Measurements from ENCODE around the gene UCN.

DNA sequence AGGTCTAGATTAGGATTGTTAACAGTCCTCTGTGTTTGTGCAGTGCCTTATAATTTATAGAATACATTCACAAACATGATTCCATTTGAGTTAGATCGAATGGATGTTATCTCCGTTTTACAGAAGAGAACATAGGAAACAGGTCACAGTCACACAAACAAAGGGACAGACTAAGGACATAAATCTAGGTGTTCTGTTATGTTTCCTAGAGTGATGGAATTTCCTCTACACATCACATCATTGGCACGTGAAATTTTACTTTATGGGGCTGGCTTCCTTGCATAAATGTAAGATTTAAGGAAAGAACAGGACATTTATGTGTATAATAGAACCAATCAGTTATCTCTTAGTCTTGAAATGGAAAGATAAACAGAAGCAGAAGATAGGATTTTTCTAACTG, 19.6 kb downstream of the UCN start:
- TF ChIP-seq POLR2AphosphoS5 (IDR thresholded peaks at IDR 0.05; ENCODE audit: borderline replicate concordance, low read depth, low read length) (no peak), EZH2 (IDR thresholded peaks at IDR 0.05) (no peak), FOXP2 (optimal IDR thresholded peaks at IDR 0.05; ENCODE audit: control extremely low read depth, extremely low read length, insufficient read depth) (no peak)

Measured in SK-N-MC (cell line).